HCT116 (cell line): ENCODE data around the gene RAP2B. TPM values are rescaled to one million over a fixed set of nuclear protein-coding genes. Genes with fewer than 3 reads are reported as not detected.
"Not testable (repeated sequence)": the region's sequence is repeated elsewhere in the genome, so short reads cannot be mapped to it uniquely, and the experiment has no call there.

Experiments
- ATAC-seq: fragments of 200-7000 bp; cut with Tn5 transposase; 2 replicates; pipeline ENCODE4 v1.9.1; 2020; ENCODE audit warnings: mild to moderate bottlenecking, moderate library complexity
- BruUV-seq: library from RNA; stranded (reverse); fragments of 400-500 nt; replicated peaks from 2 replicates; lab custom pipeline; 2021; lab: Mats Ljungman, UMichigan
- CTCF ChIA-PET: fragments of 300-600 bp; sonication (Branson Sonifier 250); formaldehyde crosslinking; loops from one replicate; lab custom pipeline; 2021; ENCODE audit warnings: antibody characterized with exemption; lab: Charles Lee
- POLR2A ChIA-PET: fragments of 300-600, 350-600 bp; sonication (Branson Sonifier 250); formaldehyde crosslinking; loops from one replicate; lab custom pipeline; 2021; ENCODE audit warnings: antibody characterized with exemption; lab: Charles Lee
- RAD21 ChIA-PET, 2 experiments: fragments of 300-600 bp; sonication (Branson Sonifier 250); formaldehyde crosslinking; loops; one replicate each; lab custom pipeline; 2023; ENCODE audit warnings: low total read pairs in 2 of 2; ENCODE audit not compliant: uncharacterized antibody in 2 of 2, unreplicated experiment in 2 of 2, low non-redundant PET in 1 of 2; lab: Charles Lee
- DNase-seq: peaks from one replicate; pipeline ENCODE4 v3.0.0-alpha.2; 2010; ENCODE audit warnings: low read depth, low spot score
- H2AFZ ChIP-seq: fragments of 200-600 bp; shearing (Covaris generic), sonication (generic); 2 replicates; pipeline ENCODE4 v1.6.1; 2017; ENCODE audit warnings: low read depth, mixed run types, mixed read lengths, antibody characterized with exemption, low read length; ENCODE audit not compliant: poor library complexity, severe bottlenecking
- H3K27ac ChIP-seq: 2 replicates; pipeline ENCODE4 v1.5.1; 2012; ENCODE audit warnings: low read depth, low read length
- H3K27me3 ChIP-seq: fragments of 200-600 bp; sonication (generic); 2 replicates; pipeline ENCODE4 v1.6.1; 2016; ENCODE audit warnings: mixed run types, low read length, mixed read lengths; ENCODE audit not compliant: insufficient read depth
- H3K36me3 ChIP-seq, 2 experiments: fragments of 200-500 bp in 1 of 2; fragments of 200-600 bp in 1 of 2; sonication (Bioruptor generic) in 1 of 2; sonication (generic) in 1 of 2; 2 replicates each; pipeline versions ENCODE4 v1.5.1 to v1.6.1; 2014 to 2016; ENCODE audit warnings: low read length in 2 of 2, inconsistent platforms in 1 of 2, mixed read lengths in 1 of 2, mixed run types in 1 of 2; ENCODE audit not compliant: insufficient read depth in 2 of 2, control insufficient read depth in 1 of 2
- H3K4me1 ChIP-seq, 2 experiments: fragments of 200-600 bp in 1 of 2; sonication (generic) in 1 of 2; 2 replicates each; pipeline versions ENCODE4 v1.5.1 to v1.6.1; 2012 to 2017; ENCODE audit warnings: low read length in 2 of 2, inconsistent platforms in 1 of 2, mild to moderate bottlenecking in 1 of 2, mixed read lengths in 1 of 2, mixed run types in 1 of 2, moderate library complexity in 1 of 2; ENCODE audit not compliant: insufficient read depth in 2 of 2, control insufficient read depth in 1 of 2
- H3K4me2 ChIP-seq: fragments of 200-600 bp; sonication (generic); 2 replicates; pipeline ENCODE4 v1.6.1; 2017; ENCODE audit warnings: mixed run types, low read length, mixed read lengths
- H3K4me3 ChIP-seq, 2 experiments: fragments of 200-600 bp in 1 of 2; sonication (generic) in 1 of 2; replicated peaks in 1 of 2; 2 replicates each; pipeline ENCODE4 v1.5.1; 2011 to 2016; ENCODE audit warnings: low read length in 2 of 2, control low read depth in 1 of 2, low read depth in 1 of 2, mild to moderate bottlenecking in 1 of 2, mixed read lengths in 1 of 2, mixed run types in 1 of 2
- H3K79me2 ChIP-seq: fragments of 200-600 bp; sonication (generic); 2 replicates; pipeline ENCODE4 v1.6.1; 2017; ENCODE audit warnings: mild to moderate bottlenecking, mixed run types, low read length, moderate library complexity, mixed read lengths; ENCODE audit not compliant: insufficient read depth
- H3K9ac ChIP-seq: fragments of 200-600 bp; sonication (generic); 2 replicates; pipeline ENCODE4 v1.6.1; 2016; ENCODE audit warnings: low read length, mixed read lengths
- H3K9me2 ChIP-seq: fragments of 200-600 bp; sonication (generic), shearing (Covaris generic); 2 replicates; pipeline ENCODE4 v1.6.1; 2017; ENCODE audit warnings: mixed run types, mild to moderate bottlenecking, moderate library complexity; ENCODE audit not compliant: insufficient read depth
- H3K9me3 ChIP-seq, 2 experiments: fragments of 200-500 bp in 1 of 2; fragments of 200-600 bp in 1 of 2; sonication (Bioruptor generic) in 1 of 2; sonication (generic) in 1 of 2; 2 replicates each; pipeline ENCODE4 v1.6.1; 2014 to 2017; ENCODE audit warnings: low read length in 2 of 2, mixed read lengths in 2 of 2, inconsistent platforms in 1 of 2, low read depth in 1 of 2, mild to moderate bottlenecking in 1 of 2, mixed run types in 1 of 2, moderate library complexity in 1 of 2; ENCODE audit not compliant: control insufficient read depth in 1 of 2, insufficient read depth in 1 of 2
- H4K20me1 ChIP-seq: fragments of 200-600 bp; sonication (generic), shearing (Covaris generic); 2 replicates; pipeline ENCODE4 v1.6.1; 2017; ENCODE audit warnings: mixed run types, mild to moderate bottlenecking, moderate library complexity; ENCODE audit not compliant: insufficient read depth
- POLR2A ChIP-seq: IDR thresholded peaks from 2 replicates; pipeline ENCODE4 v1.7.0; 2011; ENCODE audit warnings: borderline replicate concordance; ENCODE audit not compliant: insufficient read depth, insufficient read length; ENCODE audit errors: extremely low read depth
- ZFX ChIP-seq: fragments of 450-650 bp; IDR thresholded peaks from 2 replicates; pipeline ENCODE4 v1.6.1; 2017
- ZNF274 ChIP-seq: fragments of 200-500 bp; sonication (Bioruptor generic); IDR thresholded peaks from 2 replicates; pipeline ENCODE4 v1.6.1; 2014; ENCODE audit warnings: mild to moderate bottlenecking, low read depth, low read length, inconsistent platforms
- intact Hi-C: fragments of 100-400 bp; cut with micrococcal nuclease; formaldehyde crosslinking; loops from 2 replicates; pipeline ENCODE4 v1.10.0; 2022
- total RNA-seq: library from RNA; stranded (reverse); gene quantifications from one replicate; pipeline ENCODE4 v1.2.1, GENCODE V29; 2021; ENCODE audit not compliant: unreplicated experiment
- TF ChIP-seq, protein P1 (sequence below): IDR thresholded peaks from 2 replicates; pipeline ENCODE4 v1.6.1; 2012

Gene RAP2B
- total RNA-seq, 1 experiment from 2014 or later, result 24.2 TPM

DNA sequence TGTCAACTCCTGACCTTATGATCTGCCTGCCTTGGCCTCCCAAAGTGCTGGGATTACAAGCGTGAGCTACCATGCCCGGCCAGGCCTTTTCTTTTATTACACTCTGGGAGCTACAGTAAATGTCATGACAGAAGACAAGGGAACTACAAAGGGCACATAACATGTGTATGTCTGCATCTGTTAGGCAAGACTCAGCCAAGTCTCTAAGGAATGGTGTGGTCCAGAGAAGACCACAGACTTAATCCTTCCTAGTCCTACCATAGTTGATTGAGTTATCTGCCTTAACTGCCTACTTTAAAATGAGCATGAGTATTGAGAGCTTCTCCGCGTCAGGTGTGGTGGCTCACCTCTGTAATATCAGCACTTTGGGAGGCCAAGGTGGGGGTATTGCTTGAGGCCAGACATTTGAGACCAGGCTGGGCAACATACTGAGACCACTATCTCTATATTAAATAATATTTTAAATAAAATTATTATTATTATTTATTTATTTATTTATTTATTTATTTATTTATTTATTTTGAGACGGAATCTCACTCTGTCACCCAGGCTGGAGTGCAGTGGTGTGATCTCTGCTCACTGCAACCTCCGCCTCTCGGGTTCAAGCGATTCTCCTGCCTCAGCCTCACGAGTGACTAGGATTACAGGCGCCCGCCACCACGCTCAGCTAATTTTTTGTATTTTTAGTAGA, 31.9 kb downstream of the RAP2B start:
- RAD21 ChIA-PET, intact Hi-C loops, H2AFZ ChIP-seq, H3K4me3 ChIP-seq, H3K79me2 ChIP-seq, H3K9me3 ChIP-seq, DNase-seq, H3K9me2 ChIP-seq, BruUV-seq, H3K9ac ChIP-seq, H3K4me1 ChIP-seq, CTCF ChIA-PET, POLR2A ChIA-PET, H3K36me3 ChIP-seq, H3K27me3 ChIP-seq, ATAC-seq, H4K20me1 ChIP-seq, H3K27ac ChIP-seq, H3K4me2 ChIP-seq: not testable (repeated sequence)

DNA sequence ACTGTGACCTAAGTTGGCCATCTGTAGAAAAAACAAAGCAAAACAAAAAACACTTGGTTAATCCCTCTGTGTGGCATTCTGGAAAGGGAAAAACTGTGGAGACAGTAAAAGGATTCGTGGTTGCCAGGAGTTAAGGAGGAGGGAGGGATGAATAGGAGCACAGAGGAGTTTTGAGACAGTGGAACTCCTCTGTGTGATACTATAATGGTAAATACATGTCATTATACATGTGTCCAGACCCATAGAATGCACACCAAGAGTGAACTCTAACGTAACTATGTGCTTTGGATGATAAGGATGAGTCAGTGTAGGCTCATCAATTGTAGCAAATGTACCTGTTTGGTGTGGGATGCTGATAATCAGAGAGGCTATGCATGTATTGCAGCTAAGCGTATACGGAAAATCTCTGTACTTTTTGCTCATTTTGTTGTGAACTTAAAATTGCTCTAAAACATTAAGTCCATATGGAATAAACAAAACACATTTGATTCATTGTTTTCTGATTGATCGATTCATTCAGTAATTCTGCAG, 33.4 kb downstream of the RAP2B start:
- ChIA-PET POLR2A (no interaction called here), CTCF (no interaction called here), RAD21 (no interaction called here)
- no peaks in the 10 kb centered on the region for H3K79me2 ChIP-seq
- ATAC-seq (no peak), DNase-seq (no peak)
- no peak overlapping the region for H3K27ac ChIP-seq
- intact Hi-C loops, result no loop called here
- H3K36me3 ChIP-seq, result no peaks in the 10 kb centered on the region
- H3K9me2 ChIP-seq, result no peaks in the 10 kb centered on the region
- TF ChIP-seq, protein P1, sequence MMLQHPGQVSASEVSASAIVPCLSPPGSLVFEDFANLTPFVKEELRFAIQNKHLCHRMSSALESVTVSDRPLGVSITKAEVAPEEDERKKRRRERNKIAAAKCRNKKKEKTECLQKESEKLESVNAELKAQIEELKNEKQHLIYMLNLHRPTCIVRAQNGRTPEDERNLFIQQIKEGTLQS, result no peak
- no peak for TF ChIP-seq ZNF274
- TF ChIP-seq ZFX, result no peak
- TF ChIP-seq POLR2A, result no peak
- H3K4me1 ChIP-seq, result no peaks in the 10 kb centered on the region
- no peak overlapping the region for H3K9ac ChIP-seq
- no TSS peak for BruUV-seq
- H3K9me3 ChIP-seq, result no peaks in the 10 kb centered on the region
- H4K20me1 ChIP-seq, result no peaks in the 10 kb centered on the region
- no peak overlapping the region for H2AFZ ChIP-seq
- no peak overlapping the region for H3K4me2 ChIP-seq
- H3K27me3 ChIP-seq, result no peaks in the 10 kb centered on the region
- H3K4me3 ChIP-seq, result no peak overlapping the region
